Measurements from ENCODE around the gene MCUB.

Gene MCUB

DNA sequence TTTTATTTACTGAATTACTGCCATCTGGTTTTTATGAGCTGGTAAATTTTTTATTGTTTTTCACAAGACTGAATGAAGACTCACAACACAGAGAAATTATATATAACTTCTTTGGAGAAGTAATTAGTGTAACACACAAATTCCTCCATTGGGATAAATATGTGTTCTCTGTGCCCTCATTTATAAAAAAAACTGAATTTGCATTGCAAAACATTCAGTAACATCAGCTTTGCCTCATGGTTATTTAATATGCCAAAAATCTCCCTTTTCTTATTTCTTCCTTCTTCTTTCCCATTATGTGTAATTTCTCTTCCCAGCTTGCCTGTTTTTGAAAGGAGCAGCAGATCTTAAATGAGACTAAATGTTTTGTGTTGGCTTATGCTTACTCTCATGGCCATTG, 124.7 kb downstream of the MCUB start:
- DNase-seq, result no peak

GRCh38 chr4:109690690-109691410, 130.8 kb downstream of the MCUB start:
- no peak for DNase-seq

GRCh38 chr4:109691411-109691920, 131.4 kb downstream of the MCUB start:
- DNase-seq, result no peak

GRCh38 chr4:109698656-109699055, 138.6 kb downstream of the MCUB start:
- no peak for DNase-seq

GRCh38 chr4:109699553-109700225, 139.6 kb downstream of the MCUB start:
- no peak for DNase-seq

DNA sequence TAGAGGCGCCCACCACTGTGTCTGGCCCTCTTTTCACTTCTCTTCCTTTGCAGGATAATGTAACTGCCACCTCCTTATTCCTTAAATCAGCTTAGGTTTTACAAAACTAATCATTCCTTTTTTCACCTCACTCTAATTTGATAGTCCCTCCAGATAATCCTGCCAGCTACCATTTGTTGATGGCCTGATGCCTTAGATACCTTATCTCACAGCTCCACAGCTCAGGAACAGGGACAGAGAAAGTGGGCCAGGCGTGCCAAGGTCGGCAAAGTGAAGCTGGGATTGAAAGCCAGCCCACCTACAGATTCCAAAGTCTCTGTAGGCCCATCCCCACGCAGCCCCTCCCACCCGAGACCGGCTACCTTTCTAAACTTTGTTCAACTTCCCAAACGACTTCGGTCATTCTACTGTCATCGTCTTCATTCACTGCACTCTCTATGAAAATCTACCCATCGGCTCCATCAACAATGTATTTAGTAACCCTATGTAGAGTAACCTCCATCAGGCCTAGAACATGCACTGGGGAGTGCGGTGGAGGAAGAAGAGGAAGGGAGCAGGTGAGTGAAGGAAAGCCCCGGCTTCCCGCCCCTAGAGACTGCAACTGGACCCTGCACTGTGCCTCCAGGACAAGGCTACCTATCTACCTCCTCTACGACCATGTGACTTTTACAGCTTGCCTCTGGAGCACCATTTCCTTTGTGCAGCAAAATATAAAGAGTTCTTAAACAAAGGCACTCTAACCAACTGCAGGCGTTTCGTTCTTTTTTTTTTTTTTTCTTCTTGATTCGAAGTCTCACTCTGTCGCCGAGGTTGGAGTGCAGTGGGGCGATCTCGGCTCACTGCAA, 141.7 kb downstream of the MCUB start:
- peak; percentile 41 for DNase-seq

GRCh38 chr4:109702950-109703663, 143.1 kb downstream of the MCUB start, which contains the start of gene CASP6:
Gene CASP6 (minus strand): TSS chr4:109703445. CDS start chr4:109703395, 50 bp downstream.
- peak; percentile 94 for DNase-seq

DNA sequence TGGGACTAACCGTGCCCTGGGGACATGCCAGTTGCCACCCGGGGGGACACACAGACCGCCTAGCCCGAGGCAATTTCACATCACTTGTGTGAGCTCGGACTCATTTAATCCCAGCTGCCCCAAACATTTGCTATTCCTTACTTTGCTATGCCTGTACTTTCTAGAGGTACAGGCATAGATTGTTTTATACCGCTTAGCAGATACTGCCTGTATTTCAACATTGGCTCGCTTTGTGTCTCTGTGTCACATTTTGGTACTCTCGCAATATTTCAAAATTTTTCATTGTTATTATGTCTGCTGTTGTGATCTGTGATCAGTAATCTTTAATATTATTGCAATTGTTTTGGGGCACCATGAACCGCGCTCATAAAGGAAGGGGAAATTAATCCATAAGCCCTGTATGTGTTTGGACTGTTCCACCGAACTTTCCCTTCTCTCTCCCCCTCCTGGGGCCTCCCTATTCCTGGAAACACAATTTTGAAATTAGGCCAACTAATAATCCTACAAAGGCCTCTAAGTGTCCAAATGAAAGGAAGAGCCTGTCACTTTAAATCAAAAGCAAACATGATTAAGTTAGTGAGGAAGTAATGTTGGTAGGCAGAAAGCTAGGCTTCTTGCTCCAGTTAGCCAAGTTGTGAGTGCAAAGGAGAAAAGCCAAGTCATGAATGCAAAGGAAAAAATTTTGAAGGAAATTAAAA, 143.8 kb downstream of the MCUB start:
- peak; percentile 3 for DNase-seq

DNA sequence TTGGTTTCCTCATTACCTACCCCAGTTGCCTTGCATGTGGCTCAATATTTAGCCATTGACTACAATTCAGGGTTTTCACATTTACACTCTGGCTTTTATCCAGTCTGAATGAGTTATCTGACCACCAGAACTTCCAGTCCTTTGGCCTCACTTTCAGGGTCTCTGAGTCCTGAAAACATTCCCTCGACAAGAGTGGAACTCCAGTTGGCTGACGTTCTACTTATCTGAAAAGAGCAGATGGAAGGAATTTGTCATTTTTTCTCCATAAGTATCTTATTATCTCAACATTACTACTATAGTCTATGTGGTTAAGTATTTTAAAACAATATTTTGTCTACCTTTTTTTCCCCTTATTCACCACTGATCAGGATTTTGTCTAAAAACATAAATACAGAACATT, 148.4 kb downstream of the MCUB start:
- DNase-seq, result no peak

GRCh38 chr4:109708990-109709389, 148.9 kb downstream of the MCUB start:
- no peak for DNase-seq

GRCh38 chr4:109713500-109713899, 153.5 kb downstream of the MCUB start:
- no peak for DNase-seq

DNA sequence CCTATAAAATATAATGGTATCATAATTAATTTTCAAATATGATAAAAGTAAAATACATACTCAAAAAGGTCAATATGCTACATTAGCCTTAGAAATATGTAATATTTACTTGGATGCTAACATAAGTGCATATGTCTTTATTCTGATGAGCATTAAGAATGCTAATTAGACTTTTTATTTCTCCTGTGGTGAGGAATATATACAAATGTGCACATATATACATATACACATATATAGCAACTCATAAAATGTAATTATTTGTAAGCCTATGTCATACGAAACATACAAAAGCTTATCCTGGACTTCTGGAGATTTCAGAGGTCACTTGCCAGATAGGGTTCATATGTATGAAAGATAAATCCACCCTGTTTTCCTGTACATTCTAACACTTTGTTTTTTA, 158.7 kb downstream of the MCUB start:
- DNase-seq, result no peak

GRCh38 chr4:109719604-109720003, 159.6 kb downstream of the MCUB start:
- DNase-seq, result no peak

DNA sequence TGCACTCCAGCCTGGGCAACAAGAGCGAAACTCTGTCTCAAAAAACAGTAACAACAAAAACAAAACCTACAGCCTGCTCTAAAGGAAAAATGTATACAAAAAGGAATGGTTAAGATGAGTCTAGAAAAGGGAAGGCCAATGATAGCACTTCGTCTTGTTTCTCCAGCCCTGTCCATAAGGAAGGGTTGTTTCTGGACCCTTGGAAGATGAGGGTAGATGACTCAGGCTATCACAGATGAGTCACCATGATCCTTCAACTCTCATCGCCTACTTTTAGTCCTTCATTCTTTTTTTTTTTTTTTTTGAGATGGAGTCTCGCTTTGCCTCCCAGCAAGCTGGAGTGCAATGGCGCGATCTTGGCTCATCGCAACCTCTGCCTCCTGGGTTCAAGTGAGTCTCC, 161.0 kb downstream of the MCUB start:
- DNase-seq, result no peak

GRCh38 chr4:109722357-109722756, 162.3 kb downstream of the MCUB start:
- no peak for DNase-seq

DNA sequence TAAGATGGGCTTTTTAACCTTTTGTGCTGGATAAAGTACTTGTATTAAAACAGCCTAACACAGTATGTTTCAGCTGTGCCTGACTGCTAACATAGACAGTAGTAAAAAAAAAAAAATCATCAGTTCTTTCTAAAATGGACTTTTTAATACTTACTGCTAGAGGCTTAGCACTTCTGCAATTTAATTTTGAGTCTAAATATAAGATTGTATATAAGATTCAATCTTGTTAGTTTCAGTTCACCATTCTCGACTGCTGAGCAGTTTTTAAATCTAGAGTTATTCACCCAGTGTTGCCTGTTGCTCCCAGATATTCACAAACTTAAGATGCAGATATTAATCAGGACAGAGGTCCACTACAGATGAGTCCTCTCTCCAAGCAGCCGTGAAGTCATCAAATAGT, 163.1 kb downstream of the MCUB start:
- DNase-seq, result no peak

GRCh38 chr4:109728385-109728784, 168.3 kb downstream of the MCUB start:
- DNase-seq, result peak; percentile 27

- peak; percentile 23 for DNase-seq
Observed at GRCh38 chr4:109729117-109729717, 169.2 kb downstream of the MCUB start.

GRCh38 chr4:109729718-109730618, 169.9 kb downstream of the MCUB start, which contains the start of gene PLA2G12A:
Gene PLA2G12A (minus strand): TSS chr4:109730070. CDS start chr4:109729809, 261 bp downstream.
- DNase-seq, result peak; percentile 90
